Natural killer cell (primary cell): Measurements from ENCODE around the gene SLC7A14. TPM values are rescaled to one million over a fixed set of nuclear protein-coding genes. Genes with fewer than 3 reads are reported as not detected.

Source experiments
- ATAC-seq, 3 donors: fragments of 150-1000 bp in 2 of 3; fragments of 200-7000 bp in 1 of 3; cut with Tn5 transposase; 1 replicate in 1 of 3; 2 replicates in 2 of 3; pipeline ENCODE4 v1.10.0; 2021; ENCODE audit warnings: mild to moderate bottlenecking in 2 of 3, moderate library complexity in 2 of 3
- DNase-seq, 2 donors: peaks; one replicate each; pipeline versions ENCODE4 v3.0.0 to v3.0.0-alpha.2; 2013 to 2021; ENCODE audit warnings: mixed read lengths in 1 of 2
- H3K27ac ChIP-seq: one replicate; pipeline ENCODE4 v1.5.1; 2013; ENCODE audit warnings: mild to moderate bottlenecking, low read length
- H3K27me3 ChIP-seq: one replicate; pipeline ENCODE4 v1.6.1; 2013; ENCODE audit warnings: low read length; ENCODE audit not compliant: control insufficient read depth, insufficient read depth
- H3K36me3 ChIP-seq: one replicate; pipeline ENCODE4 v1.6.1; 2013; ENCODE audit warnings: low read length; ENCODE audit not compliant: control insufficient read depth, insufficient read depth
- H3K4me1 ChIP-seq: one replicate; pipeline ENCODE4 v1.6.1; 2013; ENCODE audit warnings: low read length; ENCODE audit not compliant: control insufficient read depth, insufficient read depth
- H3K4me3 ChIP-seq: one replicate; pipeline ENCODE4 v1.5.1; 2013; ENCODE audit warnings: low read length
- H3K9me3 ChIP-seq: one replicate; pipeline ENCODE4 v1.6.1; 2013; ENCODE audit warnings: low read length; ENCODE audit not compliant: control insufficient read depth, insufficient read depth
- H3K27ac Mint-ChIP-seq, 2 donors: one replicate each; pipeline ENCODE4 v1.8.0; 2022; ENCODE audit warnings: mild to moderate bottlenecking in 2 of 2, mixed read lengths in 2 of 2, moderate library complexity in 1 of 2
- H3K27me3 Mint-ChIP-seq, 2 donors: one replicate each; pipeline ENCODE4 v1.8.0; 2022; ENCODE audit warnings: low read depth in 2 of 2, mixed read lengths in 2 of 2
- H3K36me3 Mint-ChIP-seq: one replicate; pipeline ENCODE4 v1.8.0; 2022; ENCODE audit warnings: mixed read lengths
- H3K4me1 Mint-ChIP-seq, 2 donors: one replicate each; pipeline ENCODE4 v1.8.0; 2022; ENCODE audit warnings: mixed read lengths in 2 of 2
- H3K4me3 Mint-ChIP-seq: one replicate; pipeline ENCODE4 v1.8.0; 2022; ENCODE audit warnings: mild to moderate bottlenecking, moderate library complexity, mixed read lengths
- H3K9me3 Mint-ChIP-seq, 2 donors: one replicate each; pipeline ENCODE4 v1.8.0; 2022; ENCODE audit warnings: mixed read lengths in 2 of 2
- CTCF ChIP-seq: fragments of 200-600 bp; IDR thresholded peaks from one replicate; pipeline ENCODE4 v1.8.0; 2022; ENCODE audit warnings: antibody characterized with exemption
- WGBS: methylation state at CpG from one replicate; pipeline ENCODE4 v1.1.7; 2013; ENCODE audit warnings: missing lambda C conversion rate; ENCODE audit not compliant: insufficient coverage; 5-methylcytosine and 5-hydroxymethylcytosine counted together
- intact Hi-C: fragments of 100-400 bp; cut with micrococcal nuclease; formaldehyde crosslinking; loops from one replicate; pipeline ENCODE4 v1.14.2; 2022
- total RNA-seq, 4 donors: library from RNA; stranded (reverse); fragments of 120-200 nt in 1 of 4; gene quantifications; one replicate each; pipeline versions ENCODE4 v1.2.3 to v1.2.4, GENCODE V29; 2013 to 2022

SLC7A14 gene
- total RNA-seq, 3 donors from 2014 or later (not counting 1 experiment from before 2014, with no cell fraction given) = not detected

DNA sequence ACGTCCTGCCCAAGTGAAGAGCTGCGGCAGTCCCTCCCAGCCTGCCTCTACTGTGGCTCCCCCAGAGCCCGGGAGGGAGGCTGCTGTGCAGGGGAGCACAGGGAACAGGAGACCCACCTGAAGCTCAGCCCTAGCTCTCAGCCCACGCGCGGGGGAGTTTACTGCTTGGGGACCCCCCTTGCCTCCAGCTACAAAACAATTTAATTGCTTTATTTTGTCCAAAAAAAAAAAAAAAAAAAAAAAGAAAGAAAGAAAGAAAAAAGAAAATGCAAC is 89.1 kb downstream of the SLC7A14 start:
- H3K4me1 Mint-ChIP-seq = no peaks in the 10 kb centered on the region

DNA sequence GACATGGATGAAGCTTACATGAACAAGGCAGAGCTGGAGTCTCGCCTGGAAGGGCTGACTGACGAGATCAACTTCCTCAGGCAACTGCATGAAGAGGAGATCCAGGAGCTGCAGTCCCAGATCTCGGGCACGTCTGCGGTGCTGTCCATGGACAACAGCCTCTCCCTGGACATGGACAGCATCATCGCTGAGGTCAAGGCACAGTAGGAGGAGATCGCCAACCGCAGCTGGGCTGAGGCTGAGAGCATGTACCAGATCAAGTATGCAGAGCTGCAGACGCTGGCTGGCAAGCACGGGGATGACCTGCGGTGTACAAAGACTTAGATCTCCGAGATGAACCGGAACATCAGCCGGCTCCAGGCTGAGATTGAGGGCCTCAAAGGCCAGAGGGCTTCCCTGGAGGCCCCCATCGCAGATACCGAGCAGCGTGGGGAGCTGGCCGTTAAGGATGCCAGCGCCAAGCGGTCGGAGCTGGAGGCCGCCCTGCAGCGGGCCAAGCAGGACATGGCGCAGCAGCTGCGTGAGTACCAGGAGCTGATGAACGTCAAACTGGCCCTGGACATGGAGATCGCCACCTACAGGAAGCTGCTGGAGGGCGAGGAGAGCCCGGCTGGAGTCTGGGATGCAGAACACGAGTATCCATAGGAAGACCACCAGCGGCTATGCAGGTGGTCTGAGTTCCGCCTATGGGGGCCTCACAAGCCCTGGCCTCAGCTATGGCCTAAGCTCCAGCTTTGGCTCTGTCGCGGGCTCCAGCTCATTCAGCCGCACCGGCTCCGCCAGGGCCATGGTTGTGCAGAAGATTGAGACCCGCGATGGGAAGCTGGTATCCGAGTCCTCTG is 89.6 kb downstream of the SLC7A14 start:
- H3K36me3 Mint-ChIP-seq = no peaks in the 10 kb centered on the region
- intact Hi-C loops = no loop called here
- 90% methylated on average over 40 of the region's 40 CpGs for whole genome bisulfite sequencing

More for the DNA sequence above, 89.1 kb downstream of the SLC7A14 start:
- DNase-seq (no peak), ATAC-seq (no peak)
- no peaks in the 10 kb centered on the region for H3K27me3 ChIP-seq
- no peak overlapping the region for H3K27ac ChIP-seq
- Mint-ChIP-seq H3K27me3 (peaks cover 6 to 23% of the 10 kb centered on the region in 2 donors), H3K27ac (no peak overlapping the region), H3K36me3 (no peaks in the 10 kb centered on the region), H3K9me3 (no peaks in the 10 kb centered on the region), H3K4me3 (no peak overlapping the region)
- H3K36me3 ChIP-seq = no peaks in the 10 kb centered on the region
- WGBS = 94% methylated on average over 6 of the region's 6 CpGs
- no peak for TF ChIP-seq CTCF
- H3K4me1 ChIP-seq = no peaks in the 10 kb centered on the region
- intact Hi-C loops = no loop called here
- no peak overlapping the region for H3K4me3 ChIP-seq
- no peaks in the 10 kb centered on the region for H3K9me3 ChIP-seq

DNA sequence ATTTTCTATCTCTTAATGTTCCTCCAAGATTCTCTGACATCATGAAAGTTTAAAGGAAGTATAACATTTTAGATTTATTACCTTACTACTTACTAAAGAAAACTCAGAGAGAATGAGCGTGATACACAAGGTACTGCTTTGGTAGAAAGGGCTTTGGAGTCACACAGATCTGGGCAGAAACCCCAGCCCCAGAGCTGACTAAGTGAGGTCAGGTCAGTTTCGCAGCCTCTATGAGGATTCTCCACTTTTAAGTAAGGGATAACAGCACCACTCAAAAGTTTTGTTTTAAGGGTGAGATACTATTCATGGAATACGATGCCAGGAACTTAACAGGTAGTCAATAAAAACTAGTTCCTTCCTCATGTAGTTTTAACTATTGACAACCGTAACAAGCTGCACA is 91.1 kb downstream of the SLC7A14 start:
- Histone ChIP-seq H3K27me3 (no peaks in the 10 kb centered on the region), H3K4me1 (no peaks in the 10 kb centered on the region), H3K27ac (no peak overlapping the region), H3K36me3 (no peaks in the 10 kb centered on the region), H3K9me3 (no peaks in the 10 kb centered on the region), H3K4me3 (no peak overlapping the region)
- DNase-seq = no peak
- no peaks in the 10 kb centered on the region for H3K36me3 Mint-ChIP-seq
- intact Hi-C loops = no loop called here
- TF ChIP-seq CTCF = no peak
- H3K27me3 Mint-ChIP-seq = peaks cover 0 to 23% of the 10 kb centered on the region in 2 donors
- 92% methylated on average over 3 of the region's 4 CpGs for WGBS
- H3K9me3 Mint-ChIP-seq = no peaks in the 10 kb centered on the region
- ATAC-seq = no peak
- no peaks in the 10 kb centered on the region for H3K4me1 Mint-ChIP-seq
- no peak overlapping the region for H3K4me3 Mint-ChIP-seq
- H3K27ac Mint-ChIP-seq = no peak overlapping the region

More for the DNA sequence above, 89.6 kb downstream of the SLC7A14 start:
- no peak overlapping the region for H3K4me3 ChIP-seq
- TF ChIP-seq CTCF = no peak
- Mint-ChIP-seq H3K9me3 (no peaks in the 10 kb centered on the region), H3K27me3 (peaks cover 3 to 23% of the 10 kb centered on the region in 2 donors), H3K4me1 (no peaks in the 10 kb centered on the region), H3K4me3 (no peak overlapping the region), H3K27ac (no peak overlapping the region)
- DNase-seq (no peak), ATAC-seq (no peak)
- no peak overlapping the region for H3K27ac ChIP-seq
- no peaks in the 10 kb centered on the region for H3K27me3 ChIP-seq
- no peaks in the 10 kb centered on the region for H3K36me3 ChIP-seq
- H3K9me3 ChIP-seq = no peaks in the 10 kb centered on the region
- H3K4me1 ChIP-seq = no peaks in the 10 kb centered on the region

DNA sequence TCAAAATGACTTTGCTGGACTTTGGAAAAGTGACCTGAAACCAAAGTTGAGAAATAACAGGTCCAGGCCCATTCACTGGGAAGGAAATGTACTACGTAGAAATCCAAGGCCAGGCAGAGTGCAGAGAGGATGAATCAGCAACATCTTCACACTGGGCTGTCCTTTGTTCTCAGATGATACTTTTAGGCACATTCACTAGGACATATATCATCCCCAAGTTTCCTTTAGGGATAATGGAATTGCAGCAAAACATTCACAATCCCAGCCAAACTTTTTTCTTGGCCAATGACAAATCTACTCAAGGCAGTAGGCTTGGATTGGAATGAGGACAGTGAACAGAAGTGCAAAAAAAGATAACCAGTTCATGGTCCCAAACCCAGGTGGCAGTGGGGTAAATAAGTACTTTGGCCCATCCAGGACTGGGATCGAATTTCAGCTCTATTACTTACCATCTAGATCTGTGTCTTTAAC is 92.1 kb downstream of the SLC7A14 start:
- Mint-ChIP-seq H3K27me3 (peaks cover 0 to 23% of the 10 kb centered on the region in 2 donors), H3K4me1 (no peaks in the 10 kb centered on the region), H3K36me3 (no peaks in the 10 kb centered on the region), H3K4me3 (no peak overlapping the region), H3K27ac (no peak overlapping the region), H3K9me3 (no peaks in the 10 kb centered on the region)
- no peak for DNase-seq
- Histone ChIP-seq H3K27ac (no peak overlapping the region), H3K4me1 (no peaks in the 10 kb centered on the region), H3K4me3 (no peak overlapping the region), H3K9me3 (no peaks in the 10 kb centered on the region), H3K36me3 (no peaks in the 10 kb centered on the region), H3K27me3 (no peaks in the 10 kb centered on the region)
- intact Hi-C loops = no loop called here
- 89% methylated on average over 2 of the region's 2 CpGs for WGBS
- no peak for ATAC-seq
- TF ChIP-seq CTCF = no peak
